GM10847 (cell line): ENCODE results near the gene LANCL1.

Source experiments
- POLR2A ChIP-seq: IDR thresholded peaks from 2 replicates; pipeline ENCODE4 v1.6.1; 2011; ENCODE audit not compliant: insufficient read length; ENCODE audit errors: extremely low read depth

LANCL1 gene

DNA sequence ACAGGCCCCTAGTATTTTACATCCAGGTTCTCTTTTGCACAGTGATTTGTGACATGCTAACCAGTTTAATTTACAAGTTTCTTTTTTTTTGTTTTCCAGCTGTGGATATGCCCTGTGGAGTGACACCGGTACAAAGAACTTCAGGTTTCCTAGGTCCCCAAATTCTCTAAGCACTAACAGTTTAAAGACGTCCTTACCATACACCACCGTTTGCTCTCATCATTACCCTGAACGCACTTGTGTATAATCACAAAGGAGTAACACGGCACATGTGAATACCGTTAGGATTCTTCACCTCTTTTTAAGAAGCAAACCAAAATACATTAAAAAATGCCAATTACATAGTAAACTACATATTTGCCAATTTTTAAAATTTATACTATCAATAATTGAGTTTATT is 853 bp downstream of the LANCL1 start:
- no peak for TF ChIP-seq POLR2A

DNA sequence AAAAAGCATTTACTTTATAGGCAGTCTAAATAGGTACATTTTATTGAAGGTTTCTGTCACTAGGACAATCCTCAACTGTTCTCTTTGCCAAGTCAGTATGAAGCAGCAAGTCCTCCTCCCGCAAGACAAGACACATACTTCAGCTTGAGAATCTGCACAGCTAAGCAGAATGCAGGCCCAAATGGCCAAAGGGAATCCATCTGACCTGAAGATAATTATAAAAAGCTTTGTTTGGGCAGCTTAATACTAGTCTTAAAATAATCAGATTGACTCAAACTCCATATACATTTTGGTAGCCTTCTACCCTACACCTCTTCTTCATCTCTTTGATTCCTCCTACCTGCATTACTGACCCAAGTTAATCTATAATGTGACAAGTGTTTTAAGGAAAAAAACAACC is 1.8 kb downstream of the LANCL1 start:
- TF ChIP-seq POLR2A, result no peak

DNA sequence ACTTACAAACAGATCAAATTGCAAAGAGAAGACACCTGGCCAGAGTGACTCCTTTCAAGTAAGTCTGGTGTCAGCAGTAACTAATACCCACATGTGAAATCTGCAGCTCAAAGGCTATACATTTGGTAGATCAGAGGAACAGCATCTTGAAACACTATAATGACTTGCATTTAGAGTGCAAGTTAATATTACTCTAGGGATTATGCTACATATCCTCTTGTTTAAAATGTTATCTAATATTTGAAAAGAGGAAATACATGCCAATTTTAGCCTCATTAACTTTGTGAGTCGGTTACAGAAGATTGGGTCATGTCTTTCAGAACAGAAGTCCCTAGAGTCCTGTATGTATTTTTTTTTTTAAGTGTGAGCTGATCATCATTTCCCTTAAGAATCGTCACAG is 15.2 kb downstream of the LANCL1 start:
- no peak for TF ChIP-seq POLR2A

DNA sequence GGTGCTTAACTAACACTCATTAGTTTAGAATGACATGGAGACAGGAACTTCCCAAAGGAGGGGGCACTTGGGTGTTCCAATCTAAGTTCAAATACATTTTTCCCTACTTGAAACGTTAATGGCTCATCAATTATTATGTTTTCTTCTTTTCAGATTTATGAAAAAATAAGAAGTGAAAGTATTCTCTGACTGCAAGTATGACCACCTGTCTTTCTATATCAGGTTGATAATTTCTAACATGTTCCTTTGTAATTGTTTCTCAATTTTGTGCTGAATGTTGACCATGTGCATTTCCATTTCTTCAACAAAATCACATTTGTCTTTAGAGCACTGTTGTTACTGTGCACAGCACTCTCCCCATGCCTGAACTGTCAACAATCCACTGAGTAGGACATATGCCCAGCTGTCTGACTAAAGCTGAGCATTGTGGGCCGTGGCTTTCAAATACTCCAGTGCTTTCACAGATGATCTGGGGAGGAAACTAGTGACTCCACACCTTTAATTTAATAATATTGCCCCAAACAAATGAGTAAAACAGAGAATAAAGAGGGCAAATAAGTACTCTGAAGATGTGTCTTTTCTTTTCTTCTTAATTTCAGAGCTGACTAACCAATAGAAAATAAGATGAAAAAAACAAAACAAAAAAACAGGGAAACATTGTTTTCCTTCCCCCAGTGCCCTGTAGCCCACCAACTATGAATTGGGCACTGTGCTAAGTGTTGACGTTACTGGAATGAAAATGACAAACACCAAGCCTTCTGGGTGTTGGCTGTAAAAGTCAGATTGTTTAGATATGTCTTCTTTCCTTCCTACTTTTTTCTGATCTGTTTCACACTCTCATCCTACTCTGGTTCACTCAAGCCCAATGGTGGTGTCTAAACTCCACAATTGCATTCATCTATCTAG is 16.0 kb downstream of the LANCL1 start:
- no peak for TF ChIP-seq POLR2A

DNA sequence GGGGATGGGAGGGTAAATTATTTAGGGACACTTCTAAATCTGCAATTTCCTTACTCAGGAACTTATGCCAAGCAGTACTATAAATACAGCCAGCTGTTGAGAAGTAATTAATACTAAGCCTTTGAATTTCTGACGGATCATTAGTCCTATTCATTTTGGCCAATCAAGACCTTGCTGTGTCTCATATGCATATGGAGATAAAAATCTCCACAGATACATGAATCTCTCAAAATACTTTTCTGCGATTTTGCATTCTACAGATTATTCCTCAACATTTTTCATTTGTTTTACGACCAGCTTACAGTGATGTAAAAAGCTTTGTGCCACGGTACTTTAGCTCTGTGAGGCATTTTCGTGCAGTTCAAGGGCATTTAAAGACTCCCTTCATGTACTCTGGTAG is 16.7 kb downstream of the LANCL1 start:
- no peak for TF ChIP-seq POLR2A

DNA sequence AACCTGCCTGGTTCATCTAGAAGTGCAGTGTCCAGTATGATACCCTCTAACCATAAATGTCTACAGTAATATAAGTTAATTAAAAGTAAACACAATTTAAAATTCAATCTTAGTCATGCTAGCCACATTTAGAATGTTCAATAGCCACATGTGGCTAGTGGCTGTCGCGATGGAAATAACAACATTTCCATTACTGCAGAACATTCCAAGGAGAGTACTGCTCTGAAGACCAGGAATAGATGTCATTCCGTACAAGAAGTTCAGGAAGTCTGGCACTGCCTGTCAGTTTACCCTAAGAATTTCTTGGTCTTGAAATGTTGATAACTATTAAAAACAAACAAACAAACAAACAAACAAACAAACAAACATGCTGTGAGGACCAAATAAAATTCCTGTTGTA is 17.2 kb downstream of the LANCL1 start:
- no peak for TF ChIP-seq POLR2A

DNA sequence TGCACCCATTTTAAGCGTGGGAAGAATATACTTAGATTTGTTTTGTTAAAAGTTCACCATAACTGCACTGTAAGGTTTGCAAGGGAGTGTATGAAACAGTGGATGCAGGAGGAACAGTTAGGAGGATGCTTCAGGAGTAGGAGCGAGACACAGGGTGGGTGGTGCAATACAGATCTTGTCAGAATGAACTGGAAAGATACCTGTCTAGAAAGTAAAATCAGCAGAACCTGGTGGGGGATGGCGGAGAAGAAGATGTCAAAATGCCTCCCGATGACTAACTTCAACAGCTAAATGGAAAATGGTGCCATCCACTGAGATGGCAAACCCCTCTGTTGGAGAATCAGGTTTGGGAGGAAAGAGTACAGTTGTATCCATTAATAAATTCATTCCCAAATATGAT is 18.2 kb downstream of the LANCL1 start:
- no peak for TF ChIP-seq POLR2A

DNA sequence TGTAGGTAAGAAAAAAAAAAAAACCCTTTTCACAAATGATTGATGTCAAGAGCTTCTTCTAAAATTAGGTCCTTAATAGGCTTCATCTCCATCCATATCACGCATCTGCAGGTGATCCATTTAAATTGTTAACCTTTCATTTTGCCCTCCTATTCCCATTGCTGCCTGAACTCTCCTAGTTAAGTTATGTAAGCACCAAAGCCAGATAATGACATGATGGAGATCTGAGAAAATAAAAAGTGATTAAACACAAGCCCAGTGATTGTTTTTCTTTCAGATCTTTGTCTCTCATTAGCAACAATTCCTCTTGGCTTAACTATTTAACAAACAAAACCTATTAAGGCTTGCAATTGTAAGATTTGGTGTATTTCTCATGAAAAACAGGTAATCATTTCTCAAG is 20.0 kb downstream of the LANCL1 start:
- no peak for TF ChIP-seq POLR2A

DNA sequence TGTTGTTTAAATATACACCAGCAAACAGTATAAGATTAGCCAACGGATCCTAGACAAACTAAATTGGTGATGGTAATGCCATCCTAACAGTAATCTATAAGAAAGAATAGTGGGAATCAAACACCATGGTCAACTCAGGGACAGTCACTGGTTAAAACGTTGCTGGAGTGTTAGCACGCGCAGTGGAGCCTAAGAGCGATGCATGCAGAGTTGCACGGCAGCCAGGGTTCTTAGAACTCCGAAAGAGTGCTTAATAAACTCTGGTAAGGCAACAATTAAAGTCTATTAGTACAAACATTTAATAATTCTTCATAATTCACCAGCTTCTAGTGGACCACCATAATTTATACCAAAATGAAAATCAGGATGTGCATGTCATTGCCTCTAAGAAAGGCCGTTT is 22.2 kb downstream of the LANCL1 start:
- no peak for TF ChIP-seq POLR2A

DNA sequence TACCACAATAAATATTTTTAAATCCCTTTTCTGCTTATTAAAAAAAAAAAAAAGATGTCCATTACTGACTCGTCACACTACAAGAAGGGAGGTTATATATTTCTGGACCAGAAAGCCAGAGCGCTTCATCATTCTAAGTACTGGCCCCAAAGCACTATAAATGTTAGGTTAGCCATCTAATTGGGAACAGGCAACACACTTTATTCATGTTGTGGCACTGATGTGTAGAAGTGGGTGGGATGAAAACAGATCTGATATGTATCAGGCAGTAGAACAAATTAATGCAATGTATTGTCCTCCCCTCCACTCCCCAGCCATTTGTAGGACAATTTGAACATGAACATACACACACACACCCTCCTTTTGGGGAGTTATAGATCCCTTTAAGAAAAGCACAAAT is 24.4 kb downstream of the LANCL1 start:
- no peak for TF ChIP-seq POLR2A

DNA sequence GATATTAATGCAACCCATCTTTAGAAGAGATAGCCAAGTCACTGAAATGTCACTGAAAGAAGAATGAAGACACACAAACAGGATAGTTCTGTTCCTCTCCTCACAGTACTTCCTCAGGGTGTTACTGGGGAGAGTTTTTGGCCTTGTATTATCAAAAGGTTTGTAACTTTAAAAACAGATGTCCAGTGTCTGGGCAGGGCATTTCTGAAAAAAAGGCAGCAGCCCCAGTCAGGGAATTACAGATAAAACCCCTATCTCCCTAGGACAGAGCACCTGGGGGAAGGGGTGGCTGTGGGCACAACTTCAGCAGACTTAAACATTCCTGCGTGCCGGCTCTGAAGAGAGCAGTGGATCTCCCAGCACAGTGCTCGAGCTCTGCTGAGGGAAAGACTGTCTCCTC is 30.8 kb downstream of the LANCL1 start:
- TF ChIP-seq POLR2A, result no peak

DNA sequence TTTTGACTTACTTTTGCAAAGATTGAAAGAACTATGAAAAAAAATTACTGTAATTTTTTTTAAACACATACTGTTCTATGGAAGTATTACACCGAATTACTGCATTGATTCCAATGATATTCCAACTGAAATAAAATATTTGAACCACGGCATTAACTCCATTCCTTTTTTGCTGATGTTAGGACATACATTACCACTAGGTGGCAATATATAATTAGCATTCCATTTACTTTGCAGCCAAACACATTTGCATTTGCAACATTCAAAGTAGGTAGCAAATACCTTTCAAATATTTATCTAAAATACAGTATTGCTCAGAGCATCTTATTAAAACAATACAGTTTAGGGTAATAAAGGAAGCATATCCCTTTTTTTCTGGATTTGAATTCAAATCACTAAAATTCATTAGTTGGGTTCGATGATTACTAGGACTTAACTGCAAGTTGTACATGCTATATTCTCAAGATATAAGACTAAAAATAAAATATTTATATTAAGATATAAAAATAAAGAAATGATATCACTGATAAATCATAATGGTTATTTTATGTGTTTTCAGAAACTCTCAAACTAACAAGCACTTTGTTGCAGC is 31.3 kb downstream of the LANCL1 start:
- no peak for TF ChIP-seq POLR2A

DNA sequence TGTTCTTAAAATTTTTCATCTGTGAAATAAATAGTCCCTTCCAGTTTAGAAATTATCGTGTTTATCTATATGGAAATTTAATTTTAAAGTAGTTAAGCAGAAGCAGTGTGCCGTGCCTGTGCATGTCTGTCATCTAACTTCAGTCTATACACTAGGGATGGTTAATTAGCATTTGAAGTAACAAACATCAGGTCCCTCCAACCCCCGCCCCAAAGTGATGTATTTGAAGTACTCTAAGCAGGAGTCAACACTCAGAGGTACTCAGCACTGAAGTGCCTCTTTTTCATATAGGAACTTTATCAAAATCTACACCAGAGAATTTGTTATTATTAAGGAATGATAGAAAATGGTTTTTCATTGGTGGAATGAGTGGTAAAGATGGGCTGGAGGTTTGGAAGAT is 33.0 kb downstream of the LANCL1 start:
- no peak for TF ChIP-seq POLR2A

DNA sequence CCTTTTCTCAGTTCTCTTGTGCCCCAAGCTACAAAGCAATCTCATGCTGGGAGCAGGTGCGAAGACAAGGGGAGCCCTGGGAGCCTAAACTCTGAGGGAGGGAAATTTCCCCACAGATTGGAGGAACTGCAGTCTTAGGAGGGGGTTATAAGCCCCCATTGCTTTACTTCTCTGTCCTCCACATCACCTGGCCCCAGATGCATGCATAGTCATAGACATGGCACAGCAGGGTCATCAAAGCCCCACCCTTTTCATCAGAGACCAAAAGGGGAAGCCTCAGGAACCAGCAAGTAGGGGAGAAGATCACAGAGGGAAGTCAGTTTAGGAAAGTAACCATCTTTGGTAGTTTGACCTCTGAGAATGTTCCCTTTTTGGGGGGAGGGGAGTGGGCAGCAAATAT is 33.7 kb downstream of the LANCL1 start:
- no peak for TF ChIP-seq POLR2A

DNA sequence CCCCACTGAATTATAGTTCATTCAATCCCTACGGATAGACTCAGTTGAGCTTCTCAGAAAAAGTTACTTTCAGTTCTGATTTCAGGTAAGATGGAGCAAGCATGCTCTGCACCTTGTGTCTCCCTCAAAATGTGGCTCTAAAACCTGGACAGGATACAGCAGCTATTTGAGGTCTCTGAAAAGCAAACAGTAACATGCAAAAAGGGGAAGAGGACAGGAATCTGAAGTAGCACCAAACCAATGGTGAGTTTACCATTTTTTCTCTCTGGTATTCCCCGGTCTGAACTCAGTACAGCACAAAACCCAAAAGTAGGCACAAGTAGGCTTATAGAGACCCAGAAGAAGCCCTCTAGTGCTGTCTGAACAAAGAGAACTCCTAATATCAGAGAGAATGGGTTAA is 34.1 kb downstream of the LANCL1 start:
- TF ChIP-seq POLR2A, result no peak

DNA sequence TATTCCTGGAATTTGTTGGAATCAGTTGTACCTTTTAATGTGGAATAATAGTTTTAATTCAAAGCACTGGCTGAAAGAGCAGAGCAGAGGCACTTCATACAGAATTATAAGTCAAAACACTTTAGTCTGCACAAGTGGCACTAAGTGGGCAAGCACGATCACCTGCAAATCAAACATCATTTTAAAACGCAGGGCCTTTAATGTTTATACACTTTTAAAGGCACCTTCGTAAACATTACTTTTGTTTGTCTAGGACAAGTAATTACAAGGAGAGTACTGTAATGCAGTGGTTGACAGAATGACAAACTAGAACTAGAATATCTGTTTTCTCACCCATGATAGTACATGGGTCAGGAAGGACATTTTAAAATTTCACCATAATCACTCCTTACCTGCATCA is 36.4 kb downstream of the LANCL1 start:
- TF ChIP-seq POLR2A, result no peak

DNA sequence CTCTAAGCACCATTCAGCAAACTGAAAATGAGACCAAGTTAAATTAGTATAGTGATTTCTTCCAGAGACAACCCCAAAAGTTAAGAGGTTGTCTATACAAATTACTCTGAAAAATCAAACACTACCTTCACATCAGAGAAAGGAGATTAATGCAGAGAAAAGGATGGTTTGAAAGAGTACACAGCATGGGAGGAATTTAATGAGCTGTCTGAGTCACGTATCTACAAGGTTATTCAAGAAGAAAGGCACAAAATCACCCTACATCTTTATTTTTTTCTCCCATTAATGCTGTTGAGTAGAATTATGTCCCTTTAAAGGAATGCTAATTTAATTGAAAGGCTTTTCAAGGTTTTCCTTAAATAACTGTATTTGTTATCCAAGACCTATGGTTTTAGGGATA is 41.1 kb downstream of the LANCL1 start:
- no peak for TF ChIP-seq POLR2A

DNA sequence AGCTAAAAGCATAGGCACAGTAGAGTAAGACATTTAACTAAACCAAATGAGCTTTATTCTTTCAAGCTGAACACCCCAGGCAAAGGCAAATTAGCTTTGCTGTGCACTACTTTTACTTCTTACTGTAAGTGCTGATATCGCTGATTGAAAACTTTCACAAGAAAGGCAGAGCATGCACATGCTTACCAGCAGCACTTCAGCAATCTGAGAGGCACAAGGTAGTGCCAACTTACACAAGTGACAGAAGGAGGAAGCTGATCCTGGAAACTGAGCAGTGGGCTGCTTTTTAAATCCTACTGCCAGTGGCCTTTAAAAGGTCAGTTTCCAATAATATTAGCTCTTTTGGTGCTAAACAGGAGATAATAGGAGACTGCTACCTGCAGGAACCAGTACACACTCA is 43.9 kb downstream of the LANCL1 start:
- no peak for TF ChIP-seq POLR2A
